Measurements from ENCODE around the gene PTPRG.

The PTPRG gene

GRCh38 chr3:62041681-62042080, 480.3 kb downstream of the PTPRG start:
- H3K4me1 ChIP-seq (ENCODE audit: insufficient read depth, poor library complexity, severe bottlenecking): no peaks in the 10 kb centered on the region
- H3K27me3 ChIP-seq (ENCODE audit: insufficient read depth, poor library complexity, severe bottlenecking): no peaks in the 10 kb centered on the region
- no peak overlapping the region for H3K27ac ChIP-seq (ENCODE audit: poor library complexity, severe bottlenecking)
- no peak for DNase-seq (ENCODE audit: low spot score)
- no peaks in the 10 kb centered on the region for H3K36me3 ChIP-seq (ENCODE audit: low read depth)
- H3K4me3 ChIP-seq (ENCODE audit: severe bottlenecking): no peak overlapping the region
- no peak for ATAC-seq (ENCODE audit: low read depth)
- TF ChIP-seq CTCF (IDR thresholded peaks at IDR 0.05; ENCODE audit: poor library complexity, severe bottlenecking): no peak
- H3K9me3 ChIP-seq (ENCODE audit: severe bottlenecking): no peaks in the 10 kb centered on the region

- Histone ChIP-seq H3K27me3 (ENCODE audit: insufficient read depth, poor library complexity, severe bottlenecking) (no peaks in the 10 kb centered on the region), H3K9me3 (ENCODE audit: severe bottlenecking) (no peaks in the 10 kb centered on the region), H3K36me3 (ENCODE audit: low read depth) (no peaks in the 10 kb centered on the region), H3K4me1 (ENCODE audit: insufficient read depth, poor library complexity, severe bottlenecking) (no peaks in the 10 kb centered on the region), H3K4me3 (ENCODE audit: severe bottlenecking) (no peak overlapping the region), H3K27ac (ENCODE audit: poor library complexity, severe bottlenecking) (no peak overlapping the region)
- ATAC-seq (ENCODE audit: low read depth): no peak
- TF ChIP-seq CTCF (IDR thresholded peaks at IDR 0.05; ENCODE audit: poor library complexity, severe bottlenecking): no peak
- DNase-seq (ENCODE audit: low spot score): no peak
These were observed 483.6 kb downstream of the PTPRG start for GRCh38 chr3:62044874-62045411.

- Histone ChIP-seq H3K4me3 (ENCODE audit: severe bottlenecking) (no peak overlapping the region), H3K36me3 (ENCODE audit: low read depth) (no peaks in the 10 kb centered on the region), H3K27ac (ENCODE audit: poor library complexity, severe bottlenecking) (no peak overlapping the region), H3K27me3 (ENCODE audit: insufficient read depth, poor library complexity, severe bottlenecking) (no peaks in the 10 kb centered on the region), H3K4me1 (ENCODE audit: insufficient read depth, poor library complexity, severe bottlenecking) (no peaks in the 10 kb centered on the region), H3K9me3 (ENCODE audit: severe bottlenecking) (no peaks in the 10 kb centered on the region)
- ATAC-seq (ENCODE audit: low read depth): no peak
- no peak for TF ChIP-seq CTCF (IDR thresholded peaks at IDR 0.05; ENCODE audit: poor library complexity, severe bottlenecking)
- DNase-seq (ENCODE audit: low spot score): no peak
These were observed 485.0 kb downstream of the PTPRG start for GRCh38 chr3:62046326-62046725.

- Histone ChIP-seq H3K27me3 (ENCODE audit: insufficient read depth, poor library complexity, severe bottlenecking) (no peaks in the 10 kb centered on the region), H3K4me1 (ENCODE audit: insufficient read depth, poor library complexity, severe bottlenecking) (no peaks in the 10 kb centered on the region), H3K27ac (ENCODE audit: poor library complexity, severe bottlenecking) (no peak overlapping the region), H3K9me3 (ENCODE audit: severe bottlenecking) (no peaks in the 10 kb centered on the region), H3K4me3 (ENCODE audit: severe bottlenecking) (no peak overlapping the region), H3K36me3 (ENCODE audit: low read depth) (no peaks in the 10 kb centered on the region)
- no peak for DNase-seq (ENCODE audit: low spot score)
- TF ChIP-seq CTCF (IDR thresholded peaks at IDR 0.05; ENCODE audit: poor library complexity, severe bottlenecking): no peak
- ATAC-seq (ENCODE audit: low read depth): no peak
These were observed 487.2 kb downstream of the PTPRG start for GRCh38 chr3:62048577-62048976.

GRCh38 chr3:62049033-62049432, 487.7 kb downstream of the PTPRG start:
- ATAC-seq (ENCODE audit: low read depth): no peak

More at GRCh38 chr3:62049033-62049432, 487.7 kb downstream of the PTPRG start:
- no peak for TF ChIP-seq CTCF (IDR thresholded peaks at IDR 0.05; ENCODE audit: poor library complexity, severe bottlenecking)
- Histone ChIP-seq H3K4me3 (ENCODE audit: severe bottlenecking) (no peak overlapping the region), H3K36me3 (ENCODE audit: low read depth) (no peaks in the 10 kb centered on the region), H3K27me3 (ENCODE audit: insufficient read depth, poor library complexity, severe bottlenecking) (no peaks in the 10 kb centered on the region), H3K9me3 (ENCODE audit: severe bottlenecking) (no peaks in the 10 kb centered on the region), H3K4me1 (ENCODE audit: insufficient read depth, poor library complexity, severe bottlenecking) (no peaks in the 10 kb centered on the region), H3K27ac (ENCODE audit: poor library complexity, severe bottlenecking) (no peak overlapping the region)
- DNase-seq (ENCODE audit: low spot score): no peak

Data from RWPE2 (cell line).